WTC11 (cell line): ENCODE data around the gene TBC1D22A. TPM values are rescaled to one million over a fixed set of nuclear protein-coding genes. Genes with fewer than 3 reads are reported as not detected.

ENCODE experiments used
- ATAC-seq: fragments of 200-7000 bp; cut with Tn5 transposase; 2 replicates; pipeline ENCODE4 v1.10.0; 2021; ENCODE audit warnings: mild to moderate bottlenecking, moderate library complexity
- CTCF ChIA-PET: fragments of 300-600 bp; sonication (Branson Sonifier 250); formaldehyde crosslinking; loops from one replicate; lab custom pipeline; 2021; ENCODE audit warnings: antibody characterized with exemption; lab: Charles Lee
- POLR2A ChIA-PET: fragments of 350-600 bp; sonication (Branson Sonifier 250); formaldehyde crosslinking; loops from one replicate; lab custom pipeline; 2021; ENCODE audit warnings: antibody characterized with exemption; lab: Charles Lee
- DNase-seq: peaks from one replicate; pipeline ENCODE4 v3.0.0; 2021; ENCODE audit warnings: low spot score
- H3K27ac Mint-ChIP-seq: 2 replicates; pipeline ENCODE4 v1.8.0; 2021; ENCODE audit warnings: mixed read lengths
- H3K27me3 Mint-ChIP-seq: 2 replicates; pipeline ENCODE4 v1.8.0; 2021; ENCODE audit warnings: low read depth, mild to moderate bottlenecking, moderate library complexity, mixed read lengths
- H3K36me3 Mint-ChIP-seq: 2 replicates; pipeline ENCODE4 v1.8.0; 2021; ENCODE audit warnings: mixed read lengths
- H3K4me1 Mint-ChIP-seq: 2 replicates; pipeline ENCODE4 v1.8.0; 2022; ENCODE audit warnings: mixed read lengths
- H3K4me3 Mint-ChIP-seq: 2 replicates; pipeline ENCODE4 v1.8.0; 2021; ENCODE audit warnings: mild to moderate bottlenecking, moderate library complexity, mixed read lengths
- H3K9me3 Mint-ChIP-seq: 2 replicates; pipeline ENCODE4 v1.8.0; 2021; ENCODE audit warnings: mixed read lengths
- ELF4 ChIP-seq: sonication (generic); formaldehyde crosslinking; IDR thresholded peaks from 2 replicates; pipeline ENCODE4 v1.8.1; 2022; ENCODE audit warnings: low read depth, mild to moderate bottlenecking, moderate library complexity, missing genetic modification reagents
- FOXP1 ChIP-seq: sonication (generic); formaldehyde crosslinking; IDR thresholded peaks from 2 replicates; pipeline ENCODE4 v1.8.0; 2022; ENCODE audit warnings: missing genetic modification reagents, mild to moderate bottlenecking, moderate library complexity, borderline replicate concordance
- KAT7 ChIP-seq: sonication (generic); formaldehyde crosslinking; IDR thresholded peaks from 2 replicates; pipeline ENCODE4 v1.8.1; 2023; ENCODE audit warnings: missing genetic modification reagents, mild to moderate bottlenecking, borderline replicate concordance
- NR1H2 ChIP-seq: sonication (generic); formaldehyde crosslinking; IDR thresholded peaks from 2 replicates; pipeline ENCODE4 v1.9.0; 2021; ENCODE audit warnings: mild to moderate bottlenecking, moderate library complexity, missing genetic modification reagents
- RORB ChIP-seq: fragments of 250-450 bp; sonication (Bioruptor Pico); IDR thresholded peaks from 2 replicates; pipeline ENCODE4 v1.9.0; 2021; ENCODE audit warnings: mild to moderate bottlenecking
- SMAD3 ChIP-seq: sonication (generic); formaldehyde crosslinking; IDR thresholded peaks from 2 replicates; pipeline ENCODE4 v1.8.0; 2022; ENCODE audit warnings: missing genetic modification reagents, mild to moderate bottlenecking, borderline replicate concordance
- TCF7 ChIP-seq: sonication (generic); formaldehyde crosslinking; IDR thresholded peaks from 2 replicates; pipeline ENCODE4 v1.8.0; 2022; ENCODE audit warnings: mild to moderate bottlenecking, low read depth, missing genetic modification reagents, moderate library complexity
- ZBTB21 ChIP-seq: sonication (generic); formaldehyde crosslinking; IDR thresholded peaks from 2 replicates; pipeline ENCODE4 v1.8.1; 2023; ENCODE audit warnings: mild to moderate bottlenecking, missing genetic modification reagents, borderline replicate concordance
- ZNF219 ChIP-seq: sonication (generic); formaldehyde crosslinking; IDR thresholded peaks from 2 replicates; pipeline ENCODE4 v1.8.0; 2023; ENCODE audit warnings: missing genetic modification reagents, mild to moderate bottlenecking, borderline replicate concordance
- ZNF232 ChIP-seq: sonication (generic); formaldehyde crosslinking; IDR thresholded peaks from 2 replicates; pipeline ENCODE4 v1.8.0; 2022; ENCODE audit warnings: mild to moderate bottlenecking, missing genetic modification reagents
- ZNF263 ChIP-seq: sonication (generic); formaldehyde crosslinking; IDR thresholded peaks from 2 replicates; pipeline ENCODE4 v1.8.1; 2022; ENCODE audit warnings: low read depth, mild to moderate bottlenecking, moderate library complexity, missing genetic modification reagents
- ZNF416 ChIP-seq: fragments of 250-450 bp; sonication (Bioruptor Pico); IDR thresholded peaks from 2 replicates; pipeline ENCODE4 v1.9.0; 2021; ENCODE audit warnings: mild to moderate bottlenecking, inconsistent platforms
- ZNF671 ChIP-seq: fragments of 250-450 bp; sonication (Bioruptor Pico); IDR thresholded peaks from 2 replicates; pipeline ENCODE4 v1.8.0; 2021; ENCODE audit warnings: mild to moderate bottlenecking
- total RNA-seq: library from RNA; stranded (reverse); gene quantifications from 3 replicates; pipeline ENCODE4 v1.2.3, GENCODE V29; 2021
- TF ChIP-seq, protein P1 (sequence below): sonication (generic); formaldehyde crosslinking; IDR thresholded peaks from 2 replicates; pipeline ENCODE4 v1.8.0; 2022; ENCODE audit warnings: mild to moderate bottlenecking, missing genetic modification reagents
- TF ChIP-seq, protein P2 (sequence below): sonication (generic); formaldehyde crosslinking; IDR thresholded peaks from 2 replicates; pipeline ENCODE4 v1.8.0; 2023; ENCODE audit warnings: mild to moderate bottlenecking, missing genetic modification reagents
- TF ChIP-seq, protein P3 (sequence below): sonication (generic); formaldehyde crosslinking; conservative IDR thresholded peaks from 2 replicates; pipeline ENCODE4 v1.8.1; 2023; ENCODE audit warnings: mild to moderate bottlenecking, low read depth, missing genetic modification reagents, moderate library complexity
- TF ChIP-seq, protein P4 (sequence below): sonication (generic); formaldehyde crosslinking; IDR thresholded peaks from 2 replicates; pipeline ENCODE4 v1.8.1; 2022; ENCODE audit warnings: mild to moderate bottlenecking, moderate library complexity, missing genetic modification reagents
- TF ChIP-seq, protein P5 (sequence below): fragments of 250-450 bp; sonication (Bioruptor Pico); IDR thresholded peaks from 2 replicates; pipeline ENCODE4 v2.1.2; 2022; ENCODE audit warnings: mild to moderate bottlenecking, moderate library complexity
- TF ChIP-seq, protein P6 (sequence below): sonication (generic); formaldehyde crosslinking; conservative IDR thresholded peaks from 2 replicates; pipeline ENCODE4 v1.8.1; 2022; ENCODE audit warnings: mild to moderate bottlenecking, missing genetic modification reagents
- TF ChIP-seq, protein P7 (sequence below): sonication (generic); formaldehyde crosslinking; IDR thresholded peaks from 2 replicates; pipeline ENCODE4 v1.8.1; 2023; ENCODE audit warnings: mild to moderate bottlenecking, missing genetic modification reagents, moderate library complexity

The TBC1D22A gene
- total RNA-seq, 1 experiment from 2014 or later: 18.1 TPM

DNA sequence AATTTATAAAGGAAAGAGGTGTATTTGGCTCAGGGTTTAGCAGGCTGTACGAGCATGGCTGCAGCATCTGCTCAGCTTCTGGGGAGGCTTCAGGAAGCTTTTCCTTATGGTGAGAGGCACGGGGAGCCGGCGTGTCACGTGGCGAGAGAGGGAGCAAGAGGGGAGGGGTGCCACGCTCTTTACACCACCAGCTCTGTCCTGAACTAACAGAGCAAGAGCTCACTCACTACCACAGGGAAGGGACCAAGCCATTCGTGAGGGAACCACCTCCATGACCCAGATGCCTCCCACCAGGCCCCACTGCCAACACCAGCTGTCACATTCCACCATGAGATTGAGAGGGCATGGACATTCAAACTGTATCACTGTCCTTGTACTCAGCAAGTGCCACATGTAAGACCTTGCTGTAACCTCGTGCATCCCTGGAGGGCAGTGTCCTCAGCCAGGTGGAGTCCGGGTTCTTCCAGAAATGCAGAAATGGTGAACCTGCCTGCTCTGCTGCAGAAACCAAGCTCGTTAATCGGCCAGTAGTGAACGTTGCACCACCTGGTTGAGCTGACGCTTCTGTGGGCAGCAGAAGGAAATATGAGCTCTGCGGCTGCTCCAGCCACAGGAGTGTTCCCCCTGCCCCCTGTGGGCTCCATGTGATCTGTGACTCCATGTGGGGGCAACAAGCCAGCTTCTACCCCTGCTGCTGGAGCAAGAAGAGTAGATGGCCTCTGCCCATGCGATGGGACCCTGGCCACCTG is 368.6 kb downstream of the TBC1D22A start:
- no peak overlapping the region for H3K27ac Mint-ChIP-seq

DNA sequence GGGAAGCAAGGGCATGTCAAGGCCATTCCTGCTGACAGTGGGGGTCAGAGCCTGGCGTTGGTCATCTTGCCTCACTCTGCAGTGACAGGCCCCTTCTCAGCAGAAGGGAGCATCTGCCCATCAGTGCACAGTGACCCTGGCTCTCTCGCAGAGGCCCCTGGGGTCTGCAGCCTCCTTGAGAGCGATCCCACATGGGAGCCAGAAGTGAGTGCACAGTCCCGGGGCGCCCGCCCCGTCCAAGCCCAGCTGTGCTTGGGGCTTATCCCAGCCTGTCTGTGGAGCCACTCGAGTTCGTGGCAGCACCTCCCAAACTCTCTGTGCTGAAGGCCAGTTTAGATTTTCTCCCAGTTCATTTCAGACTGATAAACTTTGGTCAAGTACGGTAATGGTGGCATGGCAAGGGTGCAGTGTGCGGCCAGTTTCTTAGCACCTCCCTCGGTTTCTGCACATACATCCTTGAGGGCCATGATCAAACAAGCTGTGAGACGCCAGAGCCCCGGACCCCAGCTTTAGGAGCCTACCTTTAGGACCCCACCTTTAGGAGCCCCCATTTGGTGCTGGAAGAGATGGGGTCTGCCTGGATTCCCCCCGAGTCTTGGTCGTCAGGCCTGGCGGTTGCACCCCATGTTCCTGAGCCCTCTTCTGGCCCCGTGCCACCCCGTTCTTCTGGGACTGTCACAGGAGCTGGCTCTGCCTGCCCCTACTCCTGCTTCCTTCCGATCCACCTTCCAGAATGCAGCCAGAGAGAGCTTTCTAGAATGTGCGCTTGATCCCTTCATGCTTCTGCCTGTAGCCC is 369.4 kb downstream of the TBC1D22A start:
- no peaks in the 10 kb centered on the region for H3K9me3 Mint-ChIP-seq
- no peak for DNase-seq
- peaks cover 4% of the 10 kb centered on the region; the same call in 1 of the 2 replicates for H3K36me3 Mint-ChIP-seq
- POLR2A ChIA-PET: interaction anchor here (0.6 kb wide), 1 partner anchor 57 kb away, joined by 3 read pairs; no protein-coding TSS in a partner anchor
- no peak overlapping the region for H3K27ac Mint-ChIP-seq
- CTCF ChIA-PET: no interaction called here
- ATAC-seq: no peak
- H3K27me3 Mint-ChIP-seq: no peaks in the 10 kb centered on the region
- no peaks in the 10 kb centered on the region for H3K4me1 Mint-ChIP-seq
- TF ChIP-seq, protein P1, sequence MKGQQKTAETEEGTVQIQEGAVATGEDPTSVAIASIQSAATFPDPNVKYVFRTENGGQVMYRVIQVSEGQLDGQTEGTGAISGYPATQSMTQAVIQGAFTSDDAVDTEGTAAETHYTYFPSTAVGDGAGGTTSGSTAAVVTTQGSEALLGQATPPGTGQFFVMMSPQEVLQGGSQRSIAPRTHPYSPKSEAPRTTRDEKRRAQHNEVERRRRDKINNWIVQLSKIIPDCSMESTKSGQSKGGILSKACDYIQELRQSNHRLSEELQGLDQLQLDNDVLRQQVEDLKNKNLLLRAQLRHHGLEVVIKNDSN: no peak
- no peak for TF ChIP-seq KAT7
- TF ChIP-seq ZNF263 (CRISPR knock-in tag): no peak
- no peak for TF ChIP-seq ZBTB21 (CRISPR knock-in tag)
- TF ChIP-seq RORB: no peak
- TF ChIP-seq ZNF232 (CRISPR knock-in tag): no peak
- no peak overlapping the region for H3K4me3 Mint-ChIP-seq

More for the DNA sequence above, 368.6 kb downstream of the TBC1D22A start:
- no peaks in the 10 kb centered on the region for H3K4me1 Mint-ChIP-seq
- ATAC-seq: no peak
- ChIA-PET CTCF (no interaction called here), POLR2A (interaction anchor here (0.6 kb wide), 1 partner anchor 56 kb away, joined by 3 read pairs; no protein-coding TSS in a partner anchor)
- no peaks in the 10 kb centered on the region for H3K9me3 Mint-ChIP-seq
- H3K27me3 Mint-ChIP-seq: no peaks in the 10 kb centered on the region
- no peak for TF ChIP-seq ELF4 (CRISPR knock-in tag)
- no peak for TF ChIP-seq ZNF416 (CRISPR knock-in tag)
- no peak for TF ChIP-seq SMAD3 (CRISPR knock-in tag)
- TF ChIP-seq ZNF671 (CRISPR knock-in tag): no peak
- TF ChIP-seq FOXP1: no peak
- TF ChIP-seq, protein P2, sequence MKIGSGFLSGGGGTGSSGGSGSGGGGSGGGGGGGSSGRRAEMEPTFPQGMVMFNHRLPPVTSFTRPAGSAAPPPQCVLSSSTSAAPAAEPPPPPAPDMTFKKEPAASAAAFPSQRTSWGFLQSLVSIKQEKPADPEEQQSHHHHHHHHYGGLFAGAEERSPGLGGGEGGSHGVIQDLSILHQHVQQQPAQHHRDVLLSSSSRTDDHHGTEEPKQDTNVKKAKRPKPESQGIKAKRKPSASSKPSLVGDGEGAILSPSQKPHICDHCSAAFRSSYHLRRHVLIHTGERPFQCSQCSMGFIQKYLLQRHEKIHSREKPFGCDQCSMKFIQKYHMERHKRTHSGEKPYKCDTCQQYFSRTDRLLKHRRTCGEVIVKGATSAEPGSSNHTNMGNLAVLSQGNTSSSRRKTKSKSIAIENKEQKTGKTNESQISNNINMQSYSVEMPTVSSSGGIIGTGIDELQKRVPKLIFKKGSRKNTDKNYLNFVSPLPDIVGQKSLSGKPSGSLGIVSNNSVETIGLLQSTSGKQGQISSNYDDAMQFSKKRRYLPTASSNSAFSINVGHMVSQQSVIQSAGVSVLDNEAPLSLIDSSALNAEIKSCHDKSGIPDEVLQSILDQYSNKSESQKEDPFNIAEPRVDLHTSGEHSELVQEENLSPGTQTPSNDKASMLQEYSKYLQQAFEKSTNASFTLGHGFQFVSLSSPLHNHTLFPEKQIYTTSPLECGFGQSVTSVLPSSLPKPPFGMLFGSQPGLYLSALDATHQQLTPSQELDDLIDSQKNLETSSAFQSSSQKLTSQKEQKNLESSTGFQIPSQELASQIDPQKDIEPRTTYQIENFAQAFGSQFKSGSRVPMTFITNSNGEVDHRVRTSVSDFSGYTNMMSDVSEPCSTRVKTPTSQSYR (CRISPR knock-in tag): no peak
- TF ChIP-seq, protein P3, sequence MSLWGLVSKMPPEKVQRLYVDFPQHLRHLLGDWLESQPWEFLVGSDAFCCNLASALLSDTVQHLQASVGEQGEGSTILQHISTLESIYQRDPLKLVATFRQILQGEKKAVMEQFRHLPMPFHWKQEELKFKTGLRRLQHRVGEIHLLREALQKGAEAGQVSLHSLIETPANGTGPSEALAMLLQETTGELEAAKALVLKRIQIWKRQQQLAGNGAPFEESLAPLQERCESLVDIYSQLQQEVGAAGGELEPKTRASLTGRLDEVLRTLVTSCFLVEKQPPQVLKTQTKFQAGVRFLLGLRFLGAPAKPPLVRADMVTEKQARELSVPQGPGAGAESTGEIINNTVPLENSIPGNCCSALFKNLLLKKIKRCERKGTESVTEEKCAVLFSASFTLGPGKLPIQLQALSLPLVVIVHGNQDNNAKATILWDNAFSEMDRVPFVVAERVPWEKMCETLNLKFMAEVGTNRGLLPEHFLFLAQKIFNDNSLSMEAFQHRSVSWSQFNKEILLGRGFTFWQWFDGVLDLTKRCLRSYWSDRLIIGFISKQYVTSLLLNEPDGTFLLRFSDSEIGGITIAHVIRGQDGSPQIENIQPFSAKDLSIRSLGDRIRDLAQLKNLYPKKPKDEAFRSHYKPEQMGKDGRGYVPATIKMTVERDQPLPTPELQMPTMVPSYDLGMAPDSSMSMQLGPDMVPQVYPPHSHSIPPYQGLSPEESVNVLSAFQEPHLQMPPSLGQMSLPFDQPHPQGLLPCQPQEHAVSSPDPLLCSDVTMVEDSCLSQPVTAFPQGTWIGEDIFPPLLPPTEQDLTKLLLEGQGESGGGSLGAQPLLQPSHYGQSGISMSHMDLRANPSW (CRISPR knock-in tag): no peak
- TF ChIP-seq ZNF219 (CRISPR knock-in tag): no peak
- TF ChIP-seq, protein P4, sequence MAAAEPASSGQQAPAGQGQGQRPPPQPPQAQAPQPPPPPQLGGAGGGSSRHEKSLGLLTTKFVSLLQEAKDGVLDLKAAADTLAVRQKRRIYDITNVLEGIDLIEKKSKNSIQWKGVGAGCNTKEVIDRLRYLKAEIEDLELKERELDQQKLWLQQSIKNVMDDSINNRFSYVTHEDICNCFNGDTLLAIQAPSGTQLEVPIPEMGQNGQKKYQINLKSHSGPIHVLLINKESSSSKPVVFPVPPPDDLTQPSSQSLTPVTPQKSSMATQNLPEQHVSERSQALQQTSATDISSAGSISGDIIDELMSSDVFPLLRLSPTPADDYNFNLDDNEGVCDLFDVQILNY: no peak
- TF ChIP-seq, protein P5, sequence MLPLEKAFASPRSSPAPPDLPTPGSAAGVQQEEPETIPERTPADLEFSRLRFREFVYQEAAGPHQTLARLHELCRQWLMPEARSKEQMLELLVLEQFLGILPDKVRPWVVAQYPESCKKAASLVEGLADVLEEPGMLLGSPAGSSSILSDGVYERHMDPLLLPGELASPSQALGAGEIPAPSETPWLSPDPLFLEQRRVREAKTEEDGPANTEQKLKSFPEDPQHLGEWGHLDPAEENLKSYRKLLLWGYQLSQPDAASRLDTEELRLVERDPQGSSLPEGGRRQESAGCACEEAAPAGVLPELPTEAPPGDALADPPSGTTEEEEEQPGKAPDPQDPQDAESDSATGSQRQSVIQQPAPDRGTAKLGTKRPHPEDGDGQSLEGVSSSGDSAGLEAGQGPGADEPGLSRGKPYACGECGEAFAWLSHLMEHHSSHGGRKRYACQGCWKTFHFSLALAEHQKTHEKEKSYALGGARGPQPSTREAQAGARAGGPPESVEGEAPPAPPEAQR (CRISPR knock-in tag): no peak
- TF ChIP-seq, protein P6, sequence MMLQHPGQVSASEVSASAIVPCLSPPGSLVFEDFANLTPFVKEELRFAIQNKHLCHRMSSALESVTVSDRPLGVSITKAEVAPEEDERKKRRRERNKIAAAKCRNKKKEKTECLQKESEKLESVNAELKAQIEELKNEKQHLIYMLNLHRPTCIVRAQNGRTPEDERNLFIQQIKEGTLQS: no peak
- no peak for TF ChIP-seq NR1H2 (CRISPR knock-in tag)
- TF ChIP-seq, protein P7, sequence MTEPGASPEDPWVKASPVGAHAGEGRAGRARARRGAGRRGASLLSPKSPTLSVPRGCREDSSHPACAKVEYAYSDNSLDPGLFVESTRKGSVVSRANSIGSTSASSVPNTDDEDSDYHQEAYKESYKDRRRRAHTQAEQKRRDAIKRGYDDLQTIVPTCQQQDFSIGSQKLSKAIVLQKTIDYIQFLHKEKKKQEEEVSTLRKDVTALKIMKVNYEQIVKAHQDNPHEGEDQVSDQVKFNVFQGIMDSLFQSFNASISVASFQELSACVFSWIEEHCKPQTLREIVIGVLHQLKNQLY (CRISPR knock-in tag): no peak
- no peak for TF ChIP-seq TCF7 (CRISPR knock-in tag)
- H3K36me3 Mint-ChIP-seq: peaks cover 4% of the 10 kb centered on the region; the same call in 1 of the 2 replicates
- no peak overlapping the region for H3K4me3 Mint-ChIP-seq
- no peak for DNase-seq
